CD14-positive monocyte (primary cell): ENCODE results near the gene PMFBP1. TPM values are rescaled to one million over a fixed set of nuclear protein-coding genes. Genes with fewer than 3 reads are reported as not detected.
A peak's percentile ranks its signal among the peaks of the same experiment; 100 is the strongest.

Experiments
- DNase-seq, 3 donors: peaks; one replicate each; pipeline ENCODE4 v3.0.0-alpha.2; 2011 to 2022
- H2AFZ ChIP-seq: 2 replicates; pipeline ENCODE4 v1.6.0; 2012; ENCODE audit warnings: mild to moderate bottlenecking, low read depth, low read length, inconsistent platforms; ENCODE audit not compliant: insufficient read depth, poor library complexity, severe bottlenecking
- H3K27ac ChIP-seq, 2 donors: 1 replicate in 1 of 2; 2 replicates in 1 of 2; pipeline ENCODE4 v1.5.1; 2012 to 2013; ENCODE audit warnings: low read length in 2 of 2, control low read depth in 1 of 2, inconsistent platforms in 1 of 2, low read depth in 1 of 2, mild to moderate bottlenecking in 1 of 2
- H3K27me3 ChIP-seq, 2 donors: one replicate each; pipeline versions ENCODE4 v1.6.0 to v1.6.1; 2011 to 2013; ENCODE audit warnings: low read length in 2 of 2; ENCODE audit not compliant: control insufficient read depth in 2 of 2, insufficient read depth in 2 of 2
- H3K36me3 ChIP-seq, 2 donors: replicated peaks in 1 of 2; 1 replicate in 1 of 2; 2 replicates in 1 of 2; pipeline versions ENCODE4 v1.5.1 to v1.6.1; 2012 to 2013; ENCODE audit warnings: low read length in 2 of 2, control low read depth in 1 of 2, inconsistent platforms in 1 of 2, mild to moderate bottlenecking in 1 of 2; ENCODE audit not compliant: insufficient read depth in 2 of 2, control insufficient read depth in 1 of 2
- H3K4me1 ChIP-seq, 2 donors: 1 replicate in 1 of 2; 2 replicates in 1 of 2; pipeline versions ENCODE4 v1.5.1 to v1.6.1; 2012 to 2013; ENCODE audit warnings: low read length in 2 of 2, control low read depth in 1 of 2, inconsistent platforms in 1 of 2, mild to moderate bottlenecking in 1 of 2, moderate library complexity in 1 of 2; ENCODE audit not compliant: insufficient read depth in 2 of 2, control insufficient read depth in 1 of 2
- H3K4me2 ChIP-seq: replicated peaks from 2 replicates; pipeline ENCODE3; 2012; ENCODE audit warnings: low read length, moderate library complexity, mild to moderate bottlenecking; ENCODE audit not compliant: poor library complexity, severe bottlenecking; ENCODE audit errors: extremely low read depth
- H3K4me3 ChIP-seq, 3 experiments: fragments of 200-600 bp in 1 of 3; sonication (generic) in 1 of 3; replicated peaks in 1 of 3; 1 replicate in 2 of 3; 2 replicates in 1 of 3; pipeline ENCODE4 v1.5.1; 2011 to 2013; ENCODE audit warnings: low read length in 3 of 3, mild to moderate bottlenecking in 3 of 3, control low read depth in 2 of 3, low read depth in 2 of 3, inconsistent platforms in 1 of 3, moderate library complexity in 1 of 3
- H3K79me2 ChIP-seq: 2 replicates; pipeline ENCODE4 v1.6.0; 2012; ENCODE audit warnings: mild to moderate bottlenecking, control low read depth, inconsistent platforms, low read length, moderate library complexity; ENCODE audit not compliant: insufficient read depth
- H3K9ac ChIP-seq: 2 replicates; pipeline ENCODE4 v1.6.0; 2017; ENCODE audit warnings: low read length, mild to moderate bottlenecking; ENCODE audit not compliant: insufficient read depth, poor library complexity, severe bottlenecking
- H3K9me3 ChIP-seq, 2 donors: replicated peaks in 1 of 2; 1 replicate in 1 of 2; 2 replicates in 1 of 2; pipeline versions ENCODE4 v1.5.1 to v1.6.1; 2012 to 2013; ENCODE audit warnings: low read length in 2 of 2, control low read depth in 1 of 2; ENCODE audit not compliant: control insufficient read depth in 1 of 2, insufficient read depth in 1 of 2
- H4K20me1 ChIP-seq: 2 replicates; pipeline ENCODE4 v1.6.0; 2012; ENCODE audit warnings: mild to moderate bottlenecking, low read length, control low read depth, moderate library complexity; ENCODE audit not compliant: insufficient read depth
- H3K27ac Mint-ChIP-seq, 7 donors: one replicate each; pipeline ENCODE4 v1.8.0; 2020; ENCODE audit warnings: mild to moderate bottlenecking in 7 of 7, mixed read lengths in 7 of 7, moderate library complexity in 6 of 7, inconsistent platforms in 2 of 7
- H3K27me3 Mint-ChIP-seq, 3 donors: one replicate each; pipeline ENCODE4 v1.8.0; 2021 to 2022; ENCODE audit warnings: low read depth in 3 of 3, mild to moderate bottlenecking in 3 of 3, mixed read lengths in 3 of 3, moderate library complexity in 3 of 3, inconsistent platforms in 1 of 3
- H3K36me3 Mint-ChIP-seq, 2 donors: one replicate each; pipeline ENCODE4 v1.8.0; 2020; ENCODE audit warnings: mixed read lengths in 2 of 2, inconsistent platforms in 1 of 2, mild to moderate bottlenecking in 1 of 2
- H3K4me1 Mint-ChIP-seq: one replicate; pipeline ENCODE4 v1.8.0; 2020; ENCODE audit warnings: mild to moderate bottlenecking, mixed read lengths
- H3K4me3 Mint-ChIP-seq, 2 donors: one replicate each; pipeline ENCODE4 v1.8.0; 2020; ENCODE audit warnings: mild to moderate bottlenecking in 2 of 2, mixed read lengths in 2 of 2, moderate library complexity in 1 of 2
- H3K9me3 Mint-ChIP-seq, 7 donors: one replicate each; pipeline ENCODE4 v1.8.0; 2020 to 2022; ENCODE audit warnings: mixed read lengths in 7 of 7, mild to moderate bottlenecking in 6 of 7, moderate library complexity in 6 of 7, inconsistent platforms in 2 of 7
- CTCF ChIP-seq: fragments of 200-600 bp; IDR thresholded peaks from one replicate; pipeline ENCODE4 v1.8.0; 2022; ENCODE audit warnings: antibody characterized with exemption, mild to moderate bottlenecking
- WGBS: methylation state at CpG from one replicate; pipeline ENCODE4 v1.1.5; 2013; ENCODE audit warnings: missing lambda C conversion rate; ENCODE audit not compliant: insufficient coverage; 5-methylcytosine and 5-hydroxymethylcytosine counted together
- intact Hi-C, 2 donors: fragments of 100-400 bp; cut with micrococcal nuclease; formaldehyde crosslinking; loops; one replicate each; pipeline versions ENCODE4 v1.15.0 to v1.15.1; 2023
- polyA plus RNA-seq, 3 donors: library from polyadenylated mRNA; depleted of rRNA in 1 of 3; unstranded in 2 of 3; stranded (reverse) in 1 of 3; fragments of 300-500 nt in 2 of 3; fragments of >200 nt in 1 of 3; fragmentation: Illumina TruSeq in 2 of 3; gene quantifications; 1 replicate in 2 of 3; 2 replicates in 1 of 3; pipeline ENCODE4 v1.2.3, GENCODE V29; 2012 to 2021

PMFBP1 gene
- polyA plus RNA-seq, 3 donors: 0.15 to 0.87 (median 0.18) TPM

- Mint-ChIP-seq H3K4me1 (peaks cover 5% of the 10 kb centered on the region), H3K27me3 (peaks cover 0 to 2% (median 0%) of the 10 kb centered on the region in 3 donors), H3K36me3 (no peaks in the 10 kb centered on the region), H3K27ac (peak overlapping the region in 1 of 7 donors; percentile 31), H3K4me3 (no peak overlapping the region), H3K9me3 (no peaks in the 10 kb centered on the region)
- TF ChIP-seq CTCF: no peak
- Histone ChIP-seq H3K79me2 (no peaks in the 10 kb centered on the region), H2AFZ (peak overlapping the region; percentile 1), H3K4me3 (no peak overlapping the region), H3K27me3 (no peaks in the 10 kb centered on the region), H3K27ac (no peak overlapping the region), H3K4me1 (no peaks in the 10 kb centered on the region), H3K9me3 (no peaks in the 10 kb centered on the region), H3K4me2 (no peak overlapping the region), H4K20me1 (no peaks in the 10 kb centered on the region), H3K36me3 (no peaks in the 10 kb centered on the region), H3K9ac (no peak overlapping the region)
- DNase-seq: no peak
- intact Hi-C loops: no loop called here
- 84% methylated on average over 2 of the region's 10 CpGs for WGBS
Measured at GRCh38 chr16:72220875-72221629, 49.1 kb upstream of the PMFBP1 start.

DNA sequence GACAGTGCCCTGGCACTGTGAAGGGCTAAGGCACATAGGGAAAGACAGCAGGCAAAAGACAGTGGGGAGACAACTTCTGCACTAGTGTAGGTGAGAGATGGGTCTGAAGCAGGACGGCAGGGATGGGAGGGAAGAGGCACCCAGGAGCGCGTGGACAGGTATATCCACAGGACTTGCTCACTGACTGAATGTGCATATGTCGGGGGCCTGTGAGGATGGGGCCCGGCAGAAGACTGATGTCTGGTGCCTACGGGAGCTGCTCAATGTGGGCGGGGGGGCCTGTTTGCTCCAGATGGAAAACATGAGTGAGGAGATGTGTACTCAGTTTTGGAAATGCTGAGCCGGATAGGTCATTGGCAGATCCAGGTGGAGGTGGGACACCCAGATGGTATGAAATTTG, 47.3 kb upstream of the PMFBP1 start:
- Histone ChIP-seq H2AFZ (no peak overlapping the region), H3K9me3 (no peaks in the 10 kb centered on the region)
- no peaks in the 10 kb centered on the region for H3K36me3 Mint-ChIP-seq

More for the DNA sequence above, 47.3 kb upstream of the PMFBP1 start:
- Mint-ChIP-seq H3K27me3 (peaks cover 0 to 2% (median 0%) of the 10 kb centered on the region in 3 donors), H3K4me1 (peaks cover 2% of the 10 kb centered on the region), H3K9me3 (peaks cover 0 to 8% (median 2%) of the 10 kb centered on the region in 7 donors), H3K27ac (peak overlapping the region in 1 of 7 donors; percentile 80), H3K4me3 (no peak overlapping the region)
- Histone ChIP-seq H3K36me3 (no peaks in the 10 kb centered on the region), H3K27me3 (no peaks in the 10 kb centered on the region), H3K27ac (no peak overlapping the region), H4K20me1 (no peaks in the 10 kb centered on the region), H3K4me3 (no peak overlapping the region), H3K79me2 (no peaks in the 10 kb centered on the region), H3K4me2 (no peak overlapping the region), H3K9ac (no peak overlapping the region), H3K4me1 (no peaks in the 10 kb centered on the region)
- TF ChIP-seq CTCF: no peak
- intact Hi-C loops: loop anchor here in 1 of 2 donors (10.0 kb wide), 1 partner anchor 54 kb away; no protein-coding TSS in a partner anchor
- 97% methylated on average over 8 of the region's 8 CpGs for WGBS
- no peak for DNase-seq
